SH-SY5Y (cell line): ENCODE data around the gene IGF1.

Experiments
- GATA2 ChIP-seq: IDR thresholded peaks from 2 replicates; pipeline ENCODE4 v1.6.1; 2011; ENCODE audit warnings: mild to moderate bottlenecking, low read depth, low read length
- GATA3 ChIP-seq: IDR thresholded peaks from 2 replicates; pipeline ENCODE4 v1.6.1; 2011; ENCODE audit warnings: low read depth, mild to moderate bottlenecking, low read length, moderate library complexity

DNA sequence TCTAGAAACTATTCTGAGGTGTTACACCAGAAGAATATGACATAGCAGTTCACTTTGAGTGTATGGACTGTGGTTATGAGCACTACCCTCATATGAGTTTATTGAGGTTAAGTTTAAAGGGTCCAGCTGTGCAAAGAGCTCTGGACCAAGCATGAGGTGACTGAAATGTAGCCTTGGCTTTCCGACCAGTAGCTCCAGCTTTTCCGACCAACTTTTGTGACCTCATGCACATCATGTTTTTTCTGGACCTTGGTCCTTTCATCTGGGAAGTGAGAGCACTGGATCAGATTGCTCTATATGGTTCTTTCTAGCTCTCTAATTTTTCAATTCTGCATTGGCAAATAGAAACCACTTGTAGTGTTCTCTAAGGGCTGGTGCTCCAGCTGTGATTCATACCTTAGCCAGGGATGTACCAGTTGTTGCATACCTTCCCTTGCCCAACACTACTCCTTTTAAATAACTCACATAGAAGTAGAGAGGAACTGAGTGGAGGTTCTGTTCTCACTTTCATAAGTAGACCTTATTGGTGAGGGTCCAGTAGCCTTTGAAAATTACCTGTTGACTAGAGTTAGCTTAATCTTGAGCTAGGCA is 16.6 kb downstream of the IGF1 start:
- TF ChIP-seq GATA3 (no peak), GATA2 (no peak)
